H1 (cell line): ENCODE data around the gene TMEM52B. TPM values are rescaled to one million over a fixed set of nuclear protein-coding genes. Genes with fewer than 3 reads are reported as not detected.

ENCODE experiments used
- CTCF ChIA-PET: fragments of 300-600 bp; sonication (Branson Sonifier 250); formaldehyde crosslinking; loops from one replicate; lab custom pipeline; 2021; ENCODE audit not compliant: partially characterized antibody; lab: Charles Lee
- POLR2A ChIA-PET: fragments of 300-600 bp; sonication (Branson Sonifier 250); formaldehyde crosslinking; loops from one replicate; lab custom pipeline; 2021; ENCODE audit warnings: inconsistent platforms; ENCODE audit not compliant: partially characterized antibody; lab: Charles Lee
- DNase-seq, 2 experiments: peaks; one replicate each; pipeline versions ENCODE4 v3.0.0 to v3.0.0-alpha.2; 2010 to 2022; ENCODE audit warnings: low spot score in 2 of 2, low read depth in 1 of 2, mixed read lengths in 1 of 2
- FAIRE-seq: peaks from 2 replicates; lab custom pipeline; 2011; peaks lifted over from hg19 to GRCh38; lab: Jason Lieb, UNC
- H2AFZ ChIP-seq: 2 replicates; pipeline ENCODE4 v1.8.1; 2012; ENCODE audit warnings: low read length, inconsistent platforms
- H2AK5ac ChIP-seq: 2 replicates; pipeline ENCODE4 v1.6.1; 2013; ENCODE audit warnings: low read depth, low read length
- H2BK120ac ChIP-seq: replicated peaks from 2 replicates; pipeline ENCODE3; 2013; ENCODE audit warnings: low read depth, low read length, inconsistent platforms
- H2BK12ac ChIP-seq: 2 replicates; pipeline ENCODE4 v1.6.1; 2013; ENCODE audit warnings: low read depth, low read length
- H2BK15ac ChIP-seq: 2 replicates; pipeline ENCODE4 v1.6.1; 2013; ENCODE audit warnings: low read length
- H2BK20ac ChIP-seq: 2 replicates; pipeline ENCODE4 v1.6.1; 2013; ENCODE audit warnings: low read length
- H2BK5ac ChIP-seq: 2 replicates; pipeline ENCODE4 v1.6.1; 2013; ENCODE audit warnings: low read depth, low read length
- H3K14ac ChIP-seq: 2 replicates; pipeline ENCODE4 v1.6.1; 2013; ENCODE audit warnings: inconsistent platforms; ENCODE audit not compliant: insufficient read length
- H3K18ac ChIP-seq: 2 replicates; pipeline ENCODE4 v1.6.1; 2013; ENCODE audit warnings: low read length; ENCODE audit errors: extremely low read depth
- H3K23ac ChIP-seq: 2 replicates; pipeline ENCODE4 v1.6.1; 2013; ENCODE audit warnings: inconsistent platforms; ENCODE audit not compliant: insufficient read length
- H3K23me2 ChIP-seq: 2 replicates; pipeline ENCODE4 v1.6.1; 2013; ENCODE audit warnings: low read depth, low read length
- H3K27ac ChIP-seq: 2 replicates; pipeline ENCODE4 v1.6.1; 2011; ENCODE audit warnings: low read depth, low read length, inconsistent platforms
- H3K27me3 ChIP-seq, 4 experiments: replicated peaks in 1 of 4; 1 replicate in 1 of 4; 2 replicates in 3 of 4; pipeline versions ENCODE4 v1.6.1 to v1.8.1; 2011 to 2013; ENCODE audit warnings: low read length in 3 of 4, mild to moderate bottlenecking in 3 of 4, inconsistent platforms in 2 of 4, mixed read lengths in 2 of 4, moderate library complexity in 1 of 4; ENCODE audit not compliant: control insufficient read depth in 3 of 4, insufficient read depth in 3 of 4; ENCODE audit errors: extremely low read depth in 1 of 4
- H3K36me3 ChIP-seq, 4 experiments: 2 replicates each; pipeline versions ENCODE4 v1.6.1 to v1.8.1; 2011 to 2013; ENCODE audit warnings: mild to moderate bottlenecking in 4 of 4, low read length in 3 of 4, moderate library complexity in 2 of 4, control low read depth in 1 of 4, inconsistent platforms in 1 of 4; ENCODE audit not compliant: insufficient read depth in 4 of 4, control insufficient read depth in 2 of 4
- H3K4ac ChIP-seq: replicated peaks from 2 replicates; pipeline ENCODE3; 2013; ENCODE audit warnings: low read length, low read depth, mixed read lengths, inconsistent platforms; ENCODE audit not compliant: insufficient read length
- H3K4me1 ChIP-seq, 4 experiments: replicated peaks in 1 of 4; 1 replicate in 1 of 4; 2 replicates in 3 of 4; pipeline versions ENCODE4 v1.6.1 to v1.8.1; 2011 to 2013; ENCODE audit warnings: low read length in 3 of 4, inconsistent platforms in 2 of 4, mixed read lengths in 1 of 4; ENCODE audit not compliant: insufficient read depth in 4 of 4, control insufficient read depth in 3 of 4
- H3K4me2 ChIP-seq, 2 experiments: 2 replicates each; pipeline versions ENCODE4 v1.6.1 to v1.8.1; 2011 to 2013; ENCODE audit warnings: low read depth in 2 of 2, low read length in 2 of 2, control low read depth in 1 of 2, inconsistent platforms in 1 of 2, mild to moderate bottlenecking in 1 of 2; ENCODE audit not compliant: insufficient read depth in 1 of 2
- H3K4me3 ChIP-seq, 4 experiments: fragments of 200-600, 300-600 bp in 1 of 4; sonication (generic), shearing (Covaris generic), sonication (Bioruptor Twin) in 1 of 4; 2 replicates each; pipeline versions ENCODE4 v1.5.1 to v1.8.1; 2011 to 2016; ENCODE audit warnings: low read length in 4 of 4, low read depth in 3 of 4, control low read depth in 2 of 4, inconsistent platforms in 2 of 4, mild to moderate bottlenecking in 2 of 4, mixed read lengths in 1 of 4, moderate library complexity in 1 of 4; ENCODE audit not compliant: insufficient read depth in 2 of 4; ENCODE audit errors: extremely low read depth in 1 of 4
- H3K56ac ChIP-seq: replicated peaks from 2 replicates; pipeline ENCODE3; 2013; ENCODE audit warnings: low read depth, mild to moderate bottlenecking, mixed read lengths, low read length, inconsistent platforms; ENCODE audit not compliant: insufficient read length
- H3K79me1 ChIP-seq: 2 replicates; pipeline ENCODE4 v1.6.1; 2013; ENCODE audit warnings: low read depth, low read length, control low read depth
- H3K79me2 ChIP-seq, 2 experiments: 2 replicates each; pipeline versions ENCODE4 v1.6.1 to v1.8.1; 2012 to 2013; ENCODE audit warnings: low read length in 2 of 2, mild to moderate bottlenecking in 2 of 2, inconsistent platforms in 1 of 2; ENCODE audit not compliant: insufficient read depth in 2 of 2, control insufficient read depth in 1 of 2
- H3K9ac ChIP-seq, 4 experiments: replicated peaks in 1 of 4; 1 replicate in 1 of 4; 2 replicates in 3 of 4; pipeline versions ENCODE4 v1.6.1 to v1.8.1; 2011 to 2013; ENCODE audit warnings: low read depth in 3 of 4, low read length in 3 of 4, control low read depth in 2 of 4, mild to moderate bottlenecking in 2 of 4, moderate library complexity in 2 of 4, inconsistent platforms in 1 of 4; ENCODE audit errors: extremely low read depth in 1 of 4
- H3K9me3 ChIP-seq, 2 experiments: 2 replicates each; pipeline versions ENCODE4 v1.6.1 to v1.8.1; 2012 to 2013; ENCODE audit warnings: mild to moderate bottlenecking in 2 of 2, moderate library complexity in 2 of 2, control low read depth in 1 of 2, inconsistent platforms in 1 of 2, low read depth in 1 of 2, low read length in 1 of 2, mixed read lengths in 1 of 2; ENCODE audit not compliant: insufficient read depth in 2 of 2
- H4K20me1 ChIP-seq, 2 experiments: replicated peaks in 1 of 2; 2 replicates each; pipeline versions ENCODE3 to v1.8.1; 2011 to 2013; ENCODE audit warnings: inconsistent platforms in 2 of 2, low read length in 2 of 2, mild to moderate bottlenecking in 1 of 2; ENCODE audit not compliant: insufficient read depth in 2 of 2, control insufficient read depth in 1 of 2
- H4K5ac ChIP-seq: 2 replicates; pipeline ENCODE4 v1.6.1; 2013; ENCODE audit warnings: low read length, low read depth, mixed read lengths, inconsistent platforms; ENCODE audit not compliant: insufficient read length
- H4K8ac ChIP-seq: 2 replicates; pipeline ENCODE4 v1.8.0; 2013; ENCODE audit warnings: mild to moderate bottlenecking, moderate library complexity, low read length, inconsistent platforms; ENCODE audit not compliant: insufficient read depth; ENCODE audit errors: extremely low read depth
- H4K91ac ChIP-seq: replicated peaks from 2 replicates; pipeline ENCODE3; 2013; ENCODE audit warnings: low read length, mixed read lengths, inconsistent platforms; ENCODE audit not compliant: insufficient read length
- ATF3 ChIP-seq: IDR thresholded peaks from 2 replicates; pipeline ENCODE4 v1.6.1; 2011; ENCODE audit warnings: low read depth, mild to moderate bottlenecking, low read length; ENCODE audit not compliant: insufficient read depth
- CHD1 ChIP-seq: IDR thresholded peaks from 2 replicates; pipeline ENCODE4 v1.6.1; 2012; ENCODE audit warnings: low read depth, low read length, improper control_type of control experiment
- EP300 ChIP-seq, 2 experiments: IDR thresholded peaks; 1 replicate in 1 of 2; 2 replicates in 1 of 2; pipeline ENCODE4 v1.6.1; 2011 to 2012; ENCODE audit warnings: low read depth in 2 of 2, low read length in 2 of 2, mild to moderate bottlenecking in 2 of 2, borderline replicate concordance in 1 of 2, inconsistent platforms in 1 of 2, moderate library complexity in 1 of 2
- FOSL1 ChIP-seq: IDR thresholded peaks from 2 replicates; pipeline ENCODE4 v1.6.1; 2011; ENCODE audit warnings: mild to moderate bottlenecking, low read depth, low read length, moderate library complexity; ENCODE audit not compliant: insufficient read depth
- GTF2F1 ChIP-seq: IDR thresholded peaks from 2 replicates; pipeline ENCODE4 v1.6.1; 2012; ENCODE audit warnings: low read depth, low read length, improper control_type of control experiment, borderline replicate concordance
- JUN ChIP-seq: IDR thresholded peaks from 2 replicates; pipeline ENCODE4 v1.6.1; 2011; ENCODE audit warnings: low read depth, mild to moderate bottlenecking, improper control_type of control experiment, low read length
- RAD21 ChIP-seq, 2 experiments: IDR thresholded peaks in 1 of 2; conservative IDR thresholded peaks in 1 of 2; 2 replicates each; pipeline ENCODE4 v1.6.1; 2011; ENCODE audit warnings: low read depth in 2 of 2, low read length in 2 of 2, improper control_type of control experiment in 1 of 2, inconsistent platforms in 1 of 2, mild to moderate bottlenecking in 1 of 2, moderate library complexity in 1 of 2
- RBBP5 ChIP-seq: IDR thresholded peaks from 2 replicates; pipeline ENCODE4 v1.7.1; 2012; ENCODE audit warnings: low read depth, mild to moderate bottlenecking, inconsistent platforms, low read length, moderate library complexity, borderline replicate concordance
- SIN3A ChIP-seq, 2 experiments: IDR thresholded peaks in 1 of 2; conservative IDR thresholded peaks in 1 of 2; 2 replicates each; pipeline ENCODE4 v1.6.1; 2011 to 2012; ENCODE audit warnings: low read length in 2 of 2, improper control_type of control experiment in 1 of 2, low read depth in 1 of 2, mild to moderate bottlenecking in 1 of 2
- SUZ12 ChIP-seq: fragments of 200-600 bp; sonication (generic); IDR thresholded peaks from 2 replicates; pipeline ENCODE4 v1.6.1; 2012; ENCODE audit warnings: mild to moderate bottlenecking, inconsistent platforms, low read length, moderate library complexity, mixed read lengths
- WGBS, 2 experiments: shearing (Covaris generic) in 1 of 2; methylation state at CpG; one replicate each; pipeline versions ENCODE4 v1.1.6 to v1.1.7; 2013 to 2015; ENCODE audit warnings: low lambda C conversion rate in 2 of 2, mixed read lengths in 2 of 2, inconsistent platforms in 1 of 2, low coverage in 1 of 2, missing lambda C conversion rate in 1 of 2; ENCODE audit not compliant: insufficient replicate concordance in 2 of 2, insufficient coverage in 1 of 2, insufficient read length in 1 of 2; ENCODE audit errors: extremely low coverage in 1 of 2, missing lambda C conversion rate in 1 of 2; 5-methylcytosine and 5-hydroxymethylcytosine counted together
- polyA plus RNA-seq, 7 experiments: library from polyadenylated mRNA; depleted of rRNA in 3 of 7; stranded (reverse) in 5 of 7; unstranded in 2 of 7; fragments of >200 nt in 5 of 7; fragments of 200-250 nt in 2 of 7; gene quantifications; 1 replicate in 5 of 7; 2 replicates in 1 of 7; 4 replicates in 1 of 7; pipeline versions ENCODE4 v1.2.1 to v1.2.3, GENCODE V29; 2011 to 2013; ENCODE audit warnings: missing spikeins in 2 of 7, mixed read lengths in 2 of 7
- total RNA-seq: library from RNA; stranded (reverse); fragmentation: NEBNext Ultra II Directional; extraction: Animal tissue kit (Norgen Biotek cat#: 25700); gene quantifications from 2 replicates; pipeline ENCODE4 v1.2.1, GENCODE V29; 2021

The TMEM52B gene
- total and polyA plus RNA-seq, 2 of the 8 experiments (the other 6 are each of a cell fraction or from before 2014, with no cell fraction given), result not detected

DNA sequence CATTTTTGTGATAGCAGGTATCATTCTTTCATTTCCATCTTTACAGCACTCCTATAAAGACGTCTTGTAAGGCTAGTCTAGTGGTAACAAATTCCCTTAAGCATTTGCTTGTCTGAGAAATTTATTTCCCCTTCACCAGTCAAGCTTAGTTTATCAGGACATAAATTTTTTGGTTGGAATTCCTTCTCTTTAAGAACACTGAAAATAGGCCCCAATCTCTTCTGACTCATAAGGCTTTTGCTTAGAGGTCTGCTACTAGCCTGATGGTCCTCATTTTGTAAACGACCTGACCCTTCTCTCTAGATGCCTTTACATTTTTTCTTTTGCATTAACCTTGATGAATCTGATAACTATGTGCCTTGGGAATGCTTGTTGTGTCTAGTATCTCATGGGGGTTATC, 27.2 kb upstream of the TMEM52B start:
- Histone ChIP-seq H3K27me3 (no peaks in the 10 kb centered on the region), H2AK5ac (no peak overlapping the region), H3K36me3 (no peaks in the 10 kb centered on the region), H2BK15ac (no peak overlapping the region), H3K9ac (no peak overlapping the region), H3K79me2 (no peaks in the 10 kb centered on the region), H4K91ac (no peak overlapping the region), H3K14ac (no peak overlapping the region), H2BK5ac (no peak overlapping the region), H3K9me3 (peaks cover 0 to 3% of the 10 kb centered on the region in 2 experiments; a peak in 1 of 4 replicates), H2BK20ac (no peak overlapping the region), H3K56ac (no peak overlapping the region), H2BK12ac (no peak overlapping the region), H3K23me2 (peaks cover 5% of the 10 kb centered on the region), H4K8ac (no peak overlapping the region), H2AFZ (no peak overlapping the region), H2BK120ac (no peak overlapping the region), H4K20me1 (no peaks in the 10 kb centered on the region), H3K18ac (no peak overlapping the region), H3K27ac (no peak overlapping the region), H3K79me1 (no peaks in the 10 kb centered on the region), H3K4me3 (no peak overlapping the region), H4K5ac (no peak overlapping the region), H3K4ac (no peak overlapping the region), H3K4me1 (peaks cover 0 to 4% (median 1%) of the 10 kb centered on the region in 4 experiments; a peak in 2 of 7 replicates), H3K4me2 (no peak overlapping the region), H3K23ac (no peak overlapping the region)
- WGBS, 2 experiments, result 56% methylated on average over 2 of the region's 2 CpGs; no CpG with 5 or more reads in 1 of the 2 experiments
- FAIRE-seq (no peak), DNase-seq (no peak)
- ChIA-PET POLR2A (interaction anchor here (2.0 kb wide), 1 partner anchor 62 kb away, joined by 14 read pairs; the partner anchor contains the start of gene GABARAPL1), CTCF (interaction anchor here (0.8 to 4.5 kb wide), 4 partner anchors 12 to 141 kb away, joined by 4 to 36 read pairs (median 14); no protein-coding TSS in a partner anchor)
- TF ChIP-seq EP300 (IDR thresholded peaks at IDR 0.05; ENCODE audit: borderline replicate concordance in 1 of 2, low read depth in 2 of 2, low read length in 2 of 2) (no peak), FOSL1 (no peak), RAD21 (IDR thresholded peaks at IDR 0.05 in 1 of 2, conservative IDR thresholded peaks at IDR 0.05 in 1 of 2; ENCODE audit: low read depth in 2 of 2, low read length in 2 of 2) (no peak), ATF3 (no peak), GTF2F1 (no peak), RBBP5 (no peak), SUZ12 (no peak), SIN3A (conservative IDR thresholded peaks at IDR 0.05 in 1 of 2, IDR thresholded peaks at IDR 0.05 in 1 of 2; ENCODE audit: low read depth in 1 of 2, low read length in 2 of 2) (no peak), CHD1 (no peak), JUN (no peak)
